Caco-2 (cell line): ENCODE results near the gene PADI3. TPM values are rescaled to one million over a fixed set of nuclear protein-coding genes. Genes with fewer than 3 reads are reported as not detected.

Experiments
- BruUV-seq: library from RNA; stranded (reverse); fragments of 400-500 nt; replicated peaks from 2 replicates; lab custom pipeline; 2021; lab: Mats Ljungman, UMichigan
- CTCF ChIA-PET: fragments of 300-600 bp; sonication (Branson Sonifier 250); formaldehyde crosslinking; loops from one replicate; lab custom pipeline; 2022; ENCODE audit warnings: antibody characterized with exemption; lab: Charles Lee
- POLR2A ChIA-PET: fragments of 300-600 bp; sonication (Branson Sonifier 250); formaldehyde crosslinking; loops from one replicate; lab custom pipeline; 2022; ENCODE audit warnings: antibody characterized with exemption; lab: Charles Lee
- DNase-seq, 2 experiments: peaks; one replicate each; pipeline versions ENCODE4 v3.0.0 to v3.0.0-alpha.2; 2020 to 2022
- H3K27me3 ChIP-seq: replicated peaks from 2 replicates; pipeline ENCODE4 v1.6.0; 2011; ENCODE audit warnings: low read length; ENCODE audit not compliant: control insufficient read depth, insufficient read depth
- H3K36me3 ChIP-seq: 2 replicates; pipeline ENCODE4 v1.5.1; 2011; ENCODE audit warnings: low read length; ENCODE audit not compliant: control insufficient read depth, insufficient read depth
- H3K4me1 ChIP-seq: fragments of 250-450 bp; sonication (Bioruptor Pico); 2 replicates; pipeline ENCODE4 v1.5.1; 2020; ENCODE audit warnings: mild to moderate bottlenecking
- H3K4me3 ChIP-seq: 2 replicates; pipeline ENCODE4 v1.5.1; 2011; ENCODE audit warnings: low read depth, mild to moderate bottlenecking, control low read depth, low read length
- H3K9me3 ChIP-seq: fragments of 250-450 bp; sonication (Bioruptor Pico); 2 replicates; pipeline ENCODE4 v1.5.1; 2020; ENCODE audit warnings: mild to moderate bottlenecking, moderate library complexity
- H3K27ac Mint-ChIP-seq: one replicate; pipeline ENCODE4 v1.8.0; 2022; ENCODE audit warnings: mixed read lengths; ENCODE audit not compliant: unreplicated experiment
- H3K27me3 Mint-ChIP-seq: one replicate; pipeline ENCODE4 v1.8.0; 2022; ENCODE audit warnings: mixed read lengths; ENCODE audit not compliant: insufficient read depth, unreplicated experiment
- H3K36me3 Mint-ChIP-seq: one replicate; pipeline ENCODE4 v1.8.0; 2022; ENCODE audit warnings: mild to moderate bottlenecking, mixed read lengths; ENCODE audit not compliant: insufficient read depth, unreplicated experiment
- H3K4me1 Mint-ChIP-seq: one replicate; pipeline ENCODE4 v1.8.0; 2022; ENCODE audit warnings: low read depth, mixed read lengths; ENCODE audit not compliant: unreplicated experiment
- H3K4me3 Mint-ChIP-seq: one replicate; pipeline ENCODE4 v1.8.0; 2022; ENCODE audit warnings: mild to moderate bottlenecking, moderate library complexity, mixed read lengths; ENCODE audit not compliant: unreplicated experiment
- H3K9me3 Mint-ChIP-seq: one replicate; pipeline ENCODE4 v1.8.0; 2022; ENCODE audit warnings: mixed read lengths; ENCODE audit not compliant: unreplicated experiment
- CTCF ChIP-seq, 2 experiments: fragments of 200-600 bp in 1 of 2; IDR thresholded peaks; 1 replicate in 1 of 2; 2 replicates in 1 of 2; pipeline versions ENCODE4 v1.5.1 to v1.8.0; 2011 to 2022; ENCODE audit warnings: antibody characterized with exemption in 1 of 2, control low read depth in 1 of 2, inconsistent platforms in 1 of 2, low read depth in 1 of 2, low read length in 1 of 2, mild to moderate bottlenecking in 1 of 2, moderate library complexity in 1 of 2; ENCODE audit not compliant: insufficient read depth in 1 of 2, severe bottlenecking in 1 of 2, unreplicated experiment in 1 of 2
- intact Hi-C: fragments of 100-400 bp; cut with micrococcal nuclease; formaldehyde crosslinking; loops from one replicate; pipeline ENCODE4 v1.10.0; 2022; ENCODE audit not compliant: unreplicated experiment
- total RNA-seq: library from RNA; stranded (reverse); gene quantifications from 2 replicates; pipeline ENCODE4 v1.2.3, GENCODE V29; 2022

Gene PADI3
- total RNA-seq, 1 experiment from 2014 or later = not detected

DNA sequence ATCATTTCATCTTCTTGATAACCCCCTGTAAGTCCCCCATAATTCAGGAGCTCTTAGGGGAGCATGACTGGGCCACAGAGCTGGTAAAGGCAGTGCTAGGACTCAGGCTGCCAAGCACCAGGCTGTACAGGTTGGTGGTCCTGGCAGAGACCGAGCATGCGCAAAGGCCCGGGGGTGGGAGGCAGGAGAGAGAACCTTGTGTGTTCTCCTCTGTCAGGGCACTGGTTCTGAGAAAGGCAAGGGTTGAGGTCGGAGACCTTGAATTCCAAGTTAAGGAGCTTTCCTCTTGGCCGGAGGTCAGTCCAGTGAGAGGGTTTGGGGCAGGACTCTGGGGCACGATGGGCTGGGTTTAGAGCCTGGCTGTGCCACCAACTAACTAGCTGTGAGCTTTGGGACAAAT is 23.2 kb downstream of the PADI3 start:
- no peaks in the 10 kb centered on the region for H3K36me3 ChIP-seq
- intact Hi-C loops = no loop called here
- H3K9me3 Mint-ChIP-seq = no peaks in the 10 kb centered on the region
- no peaks in the 10 kb centered on the region for H3K27me3 Mint-ChIP-seq
- no peak overlapping the region for H3K27ac Mint-ChIP-seq
- no peak for DNase-seq
- no peaks in the 10 kb centered on the region for H3K27me3 ChIP-seq
- ChIA-PET CTCF (no interaction called here), POLR2A (no interaction called here)
- H3K4me3 Mint-ChIP-seq = no peak overlapping the region
- H3K36me3 Mint-ChIP-seq = no peaks in the 10 kb centered on the region
- H3K9me3 ChIP-seq = no peaks in the 10 kb centered on the region
- BruUV-seq = no TSS peak
- H3K4me3 ChIP-seq = no peak overlapping the region
- TF ChIP-seq CTCF (IDR thresholded peaks at IDR 0.05; ENCODE audit: insufficient read depth in 1 of 2, low read depth in 1 of 2, low read length in 1 of 2, severe bottlenecking in 1 of 2, unreplicated experiment in 1 of 2) = no peak
- no peaks in the 10 kb centered on the region for H3K4me1 Mint-ChIP-seq
- H3K4me1 ChIP-seq = no peaks in the 10 kb centered on the region

GRCh38 chr1:17272646-17273045 is 23.7 kb downstream of the PADI3 start:
- CTCF ChIA-PET = no interaction called here
- no peaks in the 10 kb centered on the region for H3K4me1 ChIP-seq
- POLR2A ChIA-PET = no interaction called here
- Mint-ChIP-seq H3K4me1 (no peaks in the 10 kb centered on the region), H3K27ac (no peak overlapping the region), H3K9me3 (no peaks in the 10 kb centered on the region), H3K36me3 (no peaks in the 10 kb centered on the region), H3K4me3 (no peak overlapping the region), H3K27me3 (no peaks in the 10 kb centered on the region)
- no peak for TF ChIP-seq CTCF (IDR thresholded peaks at IDR 0.05; ENCODE audit: insufficient read depth in 1 of 2, low read depth in 1 of 2, low read length in 1 of 2, severe bottlenecking in 1 of 2, unreplicated experiment in 1 of 2)
- no TSS peak for BruUV-seq
- no peak overlapping the region for H3K4me3 ChIP-seq
- intact Hi-C loops = no loop called here
- H3K27me3 ChIP-seq = no peaks in the 10 kb centered on the region
- no peaks in the 10 kb centered on the region for H3K36me3 ChIP-seq
- no peaks in the 10 kb centered on the region for H3K9me3 ChIP-seq
- no peak for DNase-seq

- H3K36me3 Mint-ChIP-seq = no peaks in the 10 kb centered on the region
- no peaks in the 10 kb centered on the region for H3K9me3 Mint-ChIP-seq
- BruUV-seq = no TSS peak
- no peak overlapping the region for H3K27ac Mint-ChIP-seq
- H3K4me3 Mint-ChIP-seq = no peak overlapping the region
- H3K36me3 ChIP-seq = no peaks in the 10 kb centered on the region
- no peaks in the 10 kb centered on the region for H3K27me3 Mint-ChIP-seq
- ChIA-PET POLR2A (no interaction called here), CTCF (interaction anchor here (0.7 kb wide), 1 partner anchor 63 kb away, joined by 3 read pairs; no protein-coding TSS in a partner anchor)
- DNase-seq = no peak
- H3K4me1 Mint-ChIP-seq = no peaks in the 10 kb centered on the region
- no peak overlapping the region for H3K4me3 ChIP-seq
- no peak for TF ChIP-seq CTCF (IDR thresholded peaks at IDR 0.05; ENCODE audit: insufficient read depth in 1 of 2, low read depth in 1 of 2, low read length in 1 of 2, severe bottlenecking in 1 of 2, unreplicated experiment in 1 of 2)
- intact Hi-C loops = no loop called here
- H3K9me3 ChIP-seq = no peaks in the 10 kb centered on the region
- no peaks in the 10 kb centered on the region for H3K4me1 ChIP-seq
- no peaks in the 10 kb centered on the region for H3K27me3 ChIP-seq
Observed at GRCh38 chr1:17273096-17273495, 24.2 kb downstream of the PADI3 start.
